Adrenal gland (tissue), 12 donors: ENCODE data around the gene RASD1. TPM values are rescaled to one million over a fixed set of nuclear protein-coding genes. Genes with fewer than 3 reads are reported as not detected.
A peak's percentile ranks its signal among the peaks of the same experiment; 100 is the strongest.

Experiments used
- DNase-seq, 7 donors: peaks; one replicate each; pipeline ENCODE4 v3.0.0-alpha.2; 2019 to 2020
- H3K27ac ChIP-seq, 5 donors: fragments of 200-600 bp; sonication (generic) in 4 of 5; 1 replicate in 3 of 5; 2 replicates in 2 of 5; pipeline versions ENCODE4 v1.5.1 to v1.8.0; 2016 to 2020; ENCODE audit warnings: mild to moderate bottlenecking in 1 of 5
- H3K27me3 ChIP-seq: fragments of 200-600 bp; 2 replicates; pipeline ENCODE4 v1.8.0; 2021
- H3K36me3 ChIP-seq, 2 donors: fragments of 200-600 bp; replicated peaks in 1 of 2; 1 replicate in 1 of 2; 2 replicates in 1 of 2; pipeline versions ENCODE4 v1.5.1 to v1.8.0; 2018 to 2022
- H3K4me1 ChIP-seq, 2 donors: fragments of 200-600 bp; replicated peaks in 1 of 2; 1 replicate in 1 of 2; 2 replicates in 1 of 2; pipeline versions ENCODE4 v1.5.1 to v1.8.0; 2018 to 2021
- H3K4me3 ChIP-seq, 4 donors: fragments of 200-600 bp; sonication (generic) in 3 of 4; one replicate each; pipeline ENCODE4 v1.5.1; 2016 to 2018
- H3K9me3 ChIP-seq, 3 donors: fragments of 200-600 bp; sonication (generic) in 1 of 3; replicated peaks in 1 of 3; 1 replicate in 2 of 3; 2 replicates in 1 of 3; pipeline versions ENCODE4 v1.5.1 to v1.8.0; 2016 to 2021
- CTCF ChIP-seq, 6 experiments: fragments of 450-650 bp in 4 of 6; fragments of 200-600 bp in 2 of 6; sonication (generic) in 1 of 6; IDR thresholded peaks; 1 replicate in 5 of 6; 2 replicates in 1 of 6; pipeline versions ENCODE4 v1.5.1 to v1.8.0; 2016 to 2021; ENCODE audit warnings: antibody characterized with exemption in 6 of 6, mild to moderate bottlenecking in 2 of 6, moderate library complexity in 1 of 6
- POLR2A ChIP-seq, 2 donors: fragments of 450-650 bp; IDR thresholded peaks; one replicate each; pipeline ENCODE4 v1.6.1; 2017; ENCODE audit warnings: antibody characterized with exemption in 2 of 2, mild to moderate bottlenecking in 2 of 2, moderate library complexity in 1 of 2
- WGBS, 4 donors: extraction: QIAGEN DNeasy Blood & Tissue Kit in 2 of 4; methylation state at CpG; one replicate each; pipeline versions ENCODE4 v1.1.5 to v1.1.7; 2013 to 2017; 5-methylcytosine and 5-hydroxymethylcytosine counted together
- intact Hi-C, 2 donors: fragments of 100-400 bp; cut with DNase I; formaldehyde crosslinking; loops; one replicate each; pipeline versions ENCODE4 v1.14.1 to v1.15.0; 2022 to 2023
- polyA plus RNA-seq, 3 donors: library from polyadenylated mRNA; stranded (reverse); fragments of 200-250 nt in 2 of 3; fragments of 350-450 nt in 1 of 3; fragmentation: Illumina TruSeq in 1 of 3; extraction: RNeasy Lipid Tissue Mini Kit (QIAGEN cat#74804) in 1 of 3; gene quantifications; one replicate each; pipeline ENCODE4 v1.2.3, GENCODE V29; 2013 to 2014
- total RNA-seq, 9 donors: library from RNA; depleted of rRNA in 4 of 9; stranded (reverse); fragments of >200 nt in 4 of 9; fragments of 120-200 nt in 1 of 9; fragmentation: NEBNext Ultra II Directional in 1 of 9; extraction: Animal tissue kit (Norgen Biotek cat#: 25700) in 1 of 9; gene quantifications; one replicate each; pipeline versions ENCODE4 v1.1.0 to v1.2.4, GENCODE V29; 2013 to 2023
- donor health status: healthy with polysubstance abuse.
- donor health status: Bipolar disorder and iron deficiency.
- donor health status: DM: yes; HTN: yes; CAD: no.
- donor health status: DM: no; HTN: no; CAD: no.
- donor health status: DM: no; HTN: no; CAD: no.
- donor health status: DM: yes; HTN: yes; CAD: no.

The RASD1 gene
- total and polyA plus RNA-seq, 12 donors = 4.5 to 134 (median 18.4) TPM

GRCh38 chr17:17453088-17453487 is 43.1 kb downstream of the RASD1 start:
- Histone ChIP-seq H3K27me3 (no peaks in the 10 kb centered on the region), H3K36me3 (no peaks in the 10 kb centered on the region), H3K4me3 (no peak overlapping the region), H3K27ac (no peak overlapping the region), H3K9me3 (no peaks in the 10 kb centered on the region), H3K4me1 (no peaks in the 10 kb centered on the region)
- TF ChIP-seq POLR2A (IDR thresholded peaks at IDR 0.05) (no peak), CTCF (IDR thresholded peaks at IDR 0.05) (no peak)
- 82 to 85% (median 84%) methylated on average over 8 to 9 of the region's 9 CpGs for WGBS, 4 donors
- intact Hi-C loops = no loop called here
- DNase-seq = peak in 1 of 7 donors; percentile 21

- no peak for TF ChIP-seq CTCF (IDR thresholded peaks at IDR 0.05)
- 86 to 100% (median 88%) methylated on average over 2 to 4 of the region's 4 CpGs for WGBS, 4 donors
- Histone ChIP-seq H3K4me3 (no peak overlapping the region), H3K27ac (no peak overlapping the region), H3K9me3 (no peaks in the 10 kb centered on the region), H3K27me3 (no peaks in the 10 kb centered on the region), H3K36me3 (no peaks in the 10 kb centered on the region), H3K4me1 (no peaks in the 10 kb centered on the region)
- DNase-seq = peak in 1 of 7 donors; percentile 34
- intact Hi-C loops = loop anchor here in 1 of 2 donors (10.0 kb wide), 1 partner anchor 94 kb away; no protein-coding TSS in a partner anchor
These were observed 47.5 kb downstream of the RASD1 start for GRCh38 chr17:17448723-17449122.

- peak in 1 of 7 donors; percentile 4 for DNase-seq
- no peaks in the 10 kb centered on the region for H3K27me3 ChIP-seq
- H3K4me1 ChIP-seq = no peaks in the 10 kb centered on the region
- H3K4me3 ChIP-seq = no peak overlapping the region
- H3K9me3 ChIP-seq = no peaks in the 10 kb centered on the region
- intact Hi-C loops = loop anchor here in 1 of 2 donors (10.0 kb wide), 1 partner anchor 93 kb away; no protein-coding TSS in a partner anchor
- TF ChIP-seq POLR2A (IDR thresholded peaks at IDR 0.05) (no peak), CTCF (IDR thresholded peaks at IDR 0.05) (no peak)
- WGBS, 4 donors = 55 to 71% (median 59%) methylated on average over 5 of the region's 5 CpGs
- no peaks in the 10 kb centered on the region for H3K36me3 ChIP-seq
- no peak overlapping the region for H3K27ac ChIP-seq
These were observed 48.1 kb downstream of the RASD1 start for GRCh38 chr17:17448076-17448475.

GRCh38 chr17:17447264-17447663 is 48.9 kb downstream of the RASD1 start:
- WGBS, 4 donors = 87 to 100% (median 88%) methylated on average over 3 to 5 of the region's 5 CpGs
- H3K27ac ChIP-seq = no peak overlapping the region
- intact Hi-C loops = loop anchor here in 1 of 2 donors (10.0 kb wide), 1 partner anchor 92 kb away; no protein-coding TSS in a partner anchor
- no peaks in the 10 kb centered on the region for H3K9me3 ChIP-seq
- no peaks in the 10 kb centered on the region for H3K27me3 ChIP-seq
- peak in 1 of 7 donors; percentile 40 for DNase-seq
- H3K36me3 ChIP-seq = no peaks in the 10 kb centered on the region
- no peak overlapping the region for H3K4me3 ChIP-seq
- TF ChIP-seq POLR2A (IDR thresholded peaks at IDR 0.05) (no peak), CTCF (IDR thresholded peaks at IDR 0.05) (no peak)
- H3K4me1 ChIP-seq = no peaks in the 10 kb centered on the region
